Activated B cell treated with CpG ODN at 0.5 μM for 24 hours (primary cell): ENCODE results near the gene HDAC4. TPM values are rescaled to one million over a fixed set of nuclear protein-coding genes. Genes with fewer than 3 reads are reported as not detected.

Experiments
- ATAC-seq: fragments of 200-7000 bp; cut with Tn5 transposase; one replicate; pipeline ENCODE4 v1.10.0; 2021; ENCODE audit warnings: low read depth, mild to moderate bottlenecking, moderate library complexity
- CTCF ChIA-PET: fragments of 350-600 bp; sonication (Branson Sonifier 250); formaldehyde crosslinking; loops from one replicate; lab custom pipeline; 2021; ENCODE audit warnings: antibody characterized with exemption; lab: Charles Lee
- POLR2A ChIA-PET: fragments of 350-600 bp; sonication (Branson Sonifier 250); formaldehyde crosslinking; loops from one replicate; lab custom pipeline; 2021; ENCODE audit warnings: antibody characterized with exemption; lab: Charles Lee
- DNase-seq: peaks from one replicate; pipeline ENCODE4 v3.0.0; 2022
- H3K27ac Mint-ChIP-seq: one replicate; pipeline ENCODE4 v1.8.0; 2020; ENCODE audit warnings: mixed read lengths
- H3K27me3 Mint-ChIP-seq: one replicate; pipeline ENCODE4 v1.8.0; 2021; ENCODE audit warnings: mixed read lengths
- H3K36me3 Mint-ChIP-seq: one replicate; pipeline ENCODE4 v1.8.0; 2021; ENCODE audit warnings: low read depth, mixed read lengths
- H3K4me1 Mint-ChIP-seq: one replicate; pipeline ENCODE4 v1.8.0; 2021; ENCODE audit warnings: mixed read lengths
- H3K4me3 Mint-ChIP-seq: one replicate; pipeline ENCODE4 v1.8.0; 2020; ENCODE audit warnings: mild to moderate bottlenecking, mixed read lengths
- H3K9me3 Mint-ChIP-seq: one replicate; pipeline ENCODE4 v1.8.0; 2020; ENCODE audit warnings: mixed read lengths
- intact Hi-C: fragments of 100-400 bp; cut with micrococcal nuclease; formaldehyde crosslinking; loops from one replicate; pipeline ENCODE4 v1.15.1; 2024
- total RNA-seq: library from RNA; stranded (reverse); gene quantifications from 2 replicates; pipeline ENCODE4 v1.2.3, GENCODE V29; 2022
- TF ChIP-seq, protein P1 (sequence below): fragments of 200-600 bp; IDR thresholded peaks from one replicate; pipeline ENCODE4 v1.8.0; 2022; ENCODE audit warnings: antibody characterized with exemption, mild to moderate bottlenecking

HDAC4 gene
- total RNA-seq, 1 donor from 2014 or later = 31.9 TPM

DNA sequence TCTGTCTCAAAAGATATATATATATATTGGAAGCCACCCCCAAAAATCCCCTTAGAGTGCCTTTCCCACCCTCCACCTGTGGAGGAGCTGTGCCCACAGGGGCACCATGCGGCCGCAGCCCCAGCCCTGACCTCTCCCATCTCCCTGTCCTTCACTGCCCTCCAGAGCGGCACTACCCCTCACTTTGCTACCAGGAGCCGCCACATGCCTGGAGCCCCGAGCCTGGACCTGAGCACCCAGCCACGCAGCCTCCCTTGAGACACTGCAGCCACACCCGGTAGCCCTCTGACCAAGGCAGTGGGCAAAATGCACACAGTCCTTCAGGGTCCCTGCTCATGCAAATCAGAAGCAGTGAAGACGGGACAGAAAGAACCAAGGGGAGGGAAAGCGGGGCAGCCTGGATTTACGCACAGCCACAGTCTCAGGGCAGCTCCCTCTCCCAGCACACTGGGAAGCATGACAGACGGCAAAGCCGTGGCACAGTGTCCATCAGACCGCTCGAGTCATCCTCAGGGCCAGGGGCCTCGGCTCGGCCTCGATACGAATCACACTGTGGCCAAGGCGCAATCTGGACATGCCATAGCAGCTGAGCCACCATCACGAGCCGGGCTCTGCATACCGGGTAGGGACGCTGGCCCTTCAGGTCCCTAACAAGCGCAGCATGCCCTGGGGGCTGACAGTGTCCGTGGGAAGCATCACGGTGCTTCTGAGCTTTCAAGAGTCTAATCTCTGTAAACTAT, 10.1 kb downstream of the HDAC4 start:
- TF ChIP-seq, protein P1, sequence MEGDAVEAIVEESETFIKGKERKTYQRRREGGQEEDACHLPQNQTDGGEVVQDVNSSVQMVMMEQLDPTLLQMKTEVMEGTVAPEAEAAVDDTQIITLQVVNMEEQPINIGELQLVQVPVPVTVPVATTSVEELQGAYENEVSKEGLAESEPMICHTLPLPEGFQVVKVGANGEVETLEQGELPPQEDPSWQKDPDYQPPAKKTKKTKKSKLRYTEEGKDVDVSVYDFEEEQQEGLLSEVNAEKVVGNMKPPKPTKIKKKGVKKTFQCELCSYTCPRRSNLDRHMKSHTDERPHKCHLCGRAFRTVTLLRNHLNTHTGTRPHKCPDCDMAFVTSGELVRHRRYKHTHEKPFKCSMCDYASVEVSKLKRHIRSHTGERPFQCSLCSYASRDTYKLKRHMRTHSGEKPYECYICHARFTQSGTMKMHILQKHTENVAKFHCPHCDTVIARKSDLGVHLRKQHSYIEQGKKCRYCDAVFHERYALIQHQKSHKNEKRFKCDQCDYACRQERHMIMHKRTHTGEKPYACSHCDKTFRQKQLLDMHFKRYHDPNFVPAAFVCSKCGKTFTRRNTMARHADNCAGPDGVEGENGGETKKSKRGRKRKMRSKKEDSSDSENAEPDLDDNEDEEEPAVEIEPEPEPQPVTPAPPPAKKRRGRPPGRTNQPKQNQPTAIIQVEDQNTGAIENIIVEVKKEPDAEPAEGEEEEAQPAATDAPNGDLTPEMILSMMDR = no peak

DNA sequence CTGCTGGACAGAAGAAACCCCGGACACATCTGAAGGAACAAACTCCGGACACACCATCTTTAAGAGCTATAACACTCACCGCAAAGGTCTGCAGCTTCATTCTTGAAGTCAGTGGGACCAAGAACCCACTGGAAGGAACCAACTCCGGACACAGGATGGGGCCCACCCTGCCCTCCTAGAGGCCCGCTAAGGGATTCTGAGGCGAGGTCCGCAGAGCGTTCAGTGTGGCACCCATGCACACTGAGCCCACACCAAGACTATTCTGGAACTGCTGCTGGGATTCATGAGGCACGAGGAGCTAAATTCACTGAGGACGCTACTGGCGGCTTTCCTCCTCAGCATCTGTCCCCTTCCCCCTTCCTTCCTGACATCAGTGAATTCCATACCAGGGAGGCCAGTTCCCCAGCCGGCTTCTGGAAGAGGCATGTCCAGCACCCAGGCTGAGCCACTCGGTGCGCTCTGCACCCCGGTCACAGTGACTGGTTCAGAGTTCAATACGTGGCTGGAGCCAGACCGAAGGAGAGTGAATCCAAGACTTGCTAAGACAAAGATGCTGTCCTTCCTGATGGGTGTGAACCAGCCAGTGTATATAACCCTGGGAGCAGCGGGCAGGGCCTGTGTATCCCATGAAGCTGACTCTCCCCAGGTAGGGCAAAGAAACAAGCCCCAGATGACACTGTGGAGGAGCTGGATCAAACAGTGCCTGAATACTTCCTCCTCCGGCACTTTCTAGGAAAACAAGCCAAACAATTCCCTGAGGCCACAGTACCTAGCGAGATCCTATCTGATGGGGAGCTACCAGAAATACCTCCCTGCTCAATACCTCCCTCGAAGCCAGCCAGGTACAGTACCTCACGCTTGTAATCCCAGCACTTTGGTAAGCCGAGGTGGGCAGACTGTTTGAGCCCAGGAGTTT, 11.1 kb downstream of the HDAC4 start:
- H3K9me3 Mint-ChIP-seq = peaks cover 2% of the 10 kb centered on the region
- CTCF ChIA-PET = no interaction called here
- H3K27ac Mint-ChIP-seq = no peak overlapping the region
- POLR2A ChIA-PET = interaction anchor here (2.0 kb wide), 1 partner anchor 11 kb away, joined by 7 read pairs; the partner anchor contains the start of gene HDAC4
- intact Hi-C loops = no loop called here
- ATAC-seq (no peak), DNase-seq (no peak)
- H3K27me3 Mint-ChIP-seq = no peaks in the 10 kb centered on the region
- TF ChIP-seq, protein P1 = no peak
- H3K36me3 Mint-ChIP-seq = peaks cover 13% of the 10 kb centered on the region
- H3K4me3 Mint-ChIP-seq = no peak overlapping the region
- no peaks in the 10 kb centered on the region for H3K4me1 Mint-ChIP-seq

More for the DNA sequence above, 10.1 kb downstream of the HDAC4 start:
- CTCF ChIA-PET = no interaction called here
- Mint-ChIP-seq H3K4me3 (no peak overlapping the region), H3K27me3 (no peaks in the 10 kb centered on the region), H3K27ac (no peak overlapping the region), H3K36me3 (peaks cover 13% of the 10 kb centered on the region), H3K9me3 (peaks cover 2% of the 10 kb centered on the region), H3K4me1 (no peaks in the 10 kb centered on the region)
- POLR2A ChIA-PET = interaction anchor here (0.7 to 2.0 kb wide), 2 partner anchors 10 kb away, joined by 4 to 7 read pairs; partner anchors contain the start of gene HDAC4
- intact Hi-C loops = no loop called here
- ATAC-seq (no peak), DNase-seq (peak; percentile 10)

DNA sequence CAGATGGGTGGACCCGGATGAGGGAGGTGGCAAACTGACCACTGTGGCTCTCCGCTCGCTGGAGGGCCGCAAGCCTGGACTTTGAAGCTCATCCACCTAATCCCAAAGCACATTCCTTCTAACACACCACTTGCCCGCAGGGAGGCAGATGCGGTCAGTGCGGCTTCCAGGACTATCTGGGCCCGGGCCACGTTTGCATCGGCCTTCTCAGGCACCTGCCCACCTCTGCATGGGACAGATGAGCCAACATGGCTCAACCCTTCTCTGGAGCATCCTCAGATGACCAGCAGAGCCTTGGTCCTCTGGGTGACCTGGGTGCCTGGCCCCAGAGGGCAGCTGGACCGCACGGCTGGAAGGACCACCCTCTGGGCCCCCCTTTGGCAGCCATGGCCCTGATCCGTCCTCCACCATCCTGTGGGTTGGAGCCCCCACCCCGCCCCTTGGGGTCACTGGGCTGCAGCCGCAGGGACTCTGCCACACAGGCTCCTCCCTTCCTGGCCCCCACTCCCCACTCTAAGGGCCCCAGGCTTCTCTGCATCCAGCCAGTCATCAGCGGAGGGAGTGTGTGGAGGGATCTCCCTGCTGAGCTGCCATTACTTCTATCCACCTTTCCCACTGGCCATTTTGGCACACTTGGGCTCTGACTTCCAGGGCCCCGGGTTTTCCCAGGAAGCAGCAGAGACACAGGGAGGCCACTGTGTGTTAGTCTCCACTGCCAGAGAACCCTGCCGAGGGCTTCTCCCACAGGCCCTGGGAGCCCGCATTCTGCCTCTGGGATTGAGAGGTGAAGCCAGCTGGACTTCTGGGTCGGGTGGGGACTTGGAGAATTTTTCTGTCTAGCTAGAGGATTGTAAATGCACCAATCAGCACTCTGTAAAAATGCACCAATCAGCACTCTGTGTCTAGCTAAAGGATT, 12.3 kb downstream of the HDAC4 start:
- Mint-ChIP-seq H3K36me3 (peaks cover 13% of the 10 kb centered on the region), H3K4me1 (no peaks in the 10 kb centered on the region), H3K9me3 (peaks cover 2% of the 10 kb centered on the region), H3K27ac (no peak overlapping the region), H3K27me3 (no peaks in the 10 kb centered on the region), H3K4me3 (no peak overlapping the region)
- TF ChIP-seq, protein P1 = no peak
- no peak for ATAC-seq
- DNase-seq = no peak
- ChIA-PET POLR2A (interaction anchor here (1.0 kb wide), 1 partner anchor 12 kb away, joined by 3 read pairs; the partner anchor contains the start of gene HDAC4), CTCF (no interaction called here)
- intact Hi-C loops = no loop called here

DNA sequence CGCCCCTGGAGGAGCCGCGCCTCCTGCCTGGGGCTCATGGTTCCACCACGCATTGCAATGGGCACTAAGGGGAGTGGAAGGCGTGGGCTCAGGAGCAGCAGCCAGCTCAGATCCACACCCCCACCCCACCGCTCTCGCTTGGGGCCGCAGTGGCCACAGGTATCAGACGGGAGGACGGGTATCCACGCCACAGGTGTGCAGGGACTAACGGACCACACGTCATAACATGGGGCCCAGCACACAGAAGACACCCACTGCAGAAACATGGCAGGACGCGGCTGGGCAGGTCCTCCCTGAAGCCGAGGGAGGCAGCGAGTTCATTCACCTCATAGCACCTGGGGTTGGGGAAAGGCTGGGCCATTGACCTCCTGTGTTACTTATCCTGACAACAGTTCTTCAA, 13.0 kb downstream of the HDAC4 start:
- CTCF ChIA-PET = no interaction called here
- TF ChIP-seq, protein P1 = no peak
- ATAC-seq = no peak
- H3K4me1 Mint-ChIP-seq = peaks cover 6% of the 10 kb centered on the region
- H3K36me3 Mint-ChIP-seq = peaks cover 13% of the 10 kb centered on the region
- H3K4me3 Mint-ChIP-seq = no peak overlapping the region
- no peak for DNase-seq
- intact Hi-C loops = no loop called here
- POLR2A ChIA-PET = interaction anchor here (1.0 kb wide), 1 partner anchor 13 kb away, joined by 3 read pairs; the partner anchor contains the start of gene HDAC4
- H3K9me3 Mint-ChIP-seq = peaks cover 2% of the 10 kb centered on the region
- no peaks in the 10 kb centered on the region for H3K27me3 Mint-ChIP-seq
- H3K27ac Mint-ChIP-seq = no peak overlapping the region
